Measurements from ENCODE around the gene BCORL1. TPM values are rescaled to one million over a fixed set of nuclear protein-coding genes. Genes with fewer than 3 reads are reported as not detected.

BCORL1 gene
- total RNA-seq, 4 donors from 2014 or later, result 4.3 to 10.0 (median 7.9) TPM

- TF ChIP-seq CTCF (IDR thresholded peaks at IDR 0.05), result no peak
- no peak for TF ChIP-seq POLR2A (IDR thresholded peaks at IDR 0.05)
- 87 to 96% methylated on average over 6 to 12 of the region's 12 CpGs for WGBS, 2 donors
- H3K4me3 ChIP-seq (ENCODE audit: low read depth, poor library complexity, severe bottlenecking), result no peak overlapping the region
- DNase-seq (ENCODE audit: low spot score in 2 of 2), result no peak
- intact Hi-C loops (cut with DNase I; ENCODE audit: low total_unique reads), result no loop called here
Observed at GRCh38 chrX:130014770-130015169, 32.3 kb downstream of the BCORL1 start.

GRCh38 chrX:130015181-130015580 lies 32.7 kb downstream of the BCORL1 start:
- WGBS, 2 donors, result 87 to 93% methylated on average over 3 to 15 of the region's 15 CpGs

GRCh38 chrX:130018143-130018542 lies 35.7 kb downstream of the BCORL1 start:
- no peak for DNase-seq (ENCODE audit: low spot score in 2 of 2)
- intact Hi-C loops (cut with DNase I; ENCODE audit: low total_unique reads), result no loop called here
- TF ChIP-seq CTCF (IDR thresholded peaks at IDR 0.05) (no peak), POLR2A (IDR thresholded peaks at IDR 0.05) (no peak)
- no peak overlapping the region for H3K4me3 ChIP-seq (ENCODE audit: low read depth, poor library complexity, severe bottlenecking)
- 78 to 91% methylated on average over 1 of the region's 1 CpG for WGBS, 2 donors

More at GRCh38 chrX:130015181-130015580, 32.7 kb downstream of the BCORL1 start:
- intact Hi-C loops (cut with DNase I; ENCODE audit: low total_unique reads), result no loop called here
- DNase-seq (ENCODE audit: low spot score in 2 of 2), result no peak
- no peak overlapping the region for H3K4me3 ChIP-seq (ENCODE audit: low read depth, poor library complexity, severe bottlenecking)
- no peak for TF ChIP-seq CTCF (IDR thresholded peaks at IDR 0.05)
- TF ChIP-seq POLR2A (IDR thresholded peaks at IDR 0.05), result no peak

GRCh38 chrX:130020661-130021324 lies 38.4 kb downstream of the BCORL1 start:
- WGBS, 2 donors, result 83 to 86% methylated on average over 15 of the region's 15 CpGs
- intact Hi-C loops (cut with DNase I; ENCODE audit: low total_unique reads), result no loop called here
- no peak for DNase-seq (ENCODE audit: low spot score in 2 of 2)
- no peak overlapping the region for H3K4me3 ChIP-seq (ENCODE audit: low read depth, poor library complexity, severe bottlenecking)
- TF ChIP-seq POLR2A (IDR thresholded peaks at IDR 0.05) (no peak), CTCF (IDR thresholded peaks at IDR 0.05) (no peak)

GRCh38 chrX:130024127-130024526 lies 41.7 kb downstream of the BCORL1 start:
- no peak overlapping the region for H3K4me3 ChIP-seq (ENCODE audit: low read depth, poor library complexity, severe bottlenecking)
- TF ChIP-seq CTCF (IDR thresholded peaks at IDR 0.05) (no peak), POLR2A (IDR thresholded peaks at IDR 0.05) (no peak)
- intact Hi-C loops (cut with DNase I; ENCODE audit: low total_unique reads), result no loop called here
- peak; percentile 75 to 95 for DNase-seq (ENCODE audit: low spot score in 2 of 2)
- WGBS, 2 donors, result 12 to 34% methylated on average over 9 of the region's 9 CpGs

GRCh38 chrX:130025256-130025655 lies 42.8 kb downstream of the BCORL1 start:
- DNase-seq (ENCODE audit: low spot score in 2 of 2), result no peak
- no peak overlapping the region for H3K4me3 ChIP-seq (ENCODE audit: low read depth, poor library complexity, severe bottlenecking)
- WGBS, 2 donors, result 79 to 88% methylated on average over 14 to 19 of the region's 19 CpGs
- TF ChIP-seq POLR2A (IDR thresholded peaks at IDR 0.05) (no peak), CTCF (IDR thresholded peaks at IDR 0.05) (no peak)
- intact Hi-C loops (cut with DNase I; ENCODE audit: low total_unique reads), result loop anchor here (5.0 kb wide), 1 partner anchor 98 kb away; no protein-coding TSS in a partner anchor
